Inflammatory macrophage treated with lipopolysaccharide for 1 hour (primary cell): Measurements from ENCODE around the gene EML5.
"Not testable (repeated sequence)": the region's sequence is repeated elsewhere in the genome, so short reads cannot be mapped to it uniquely, and the experiment has no call there.

ENCODE experiments used
- DNase-seq, 2 donors: peaks; one replicate each; pipeline ENCODE4 v3.0.0-alpha.2; 2020 to 2022

Gene EML5

DNA sequence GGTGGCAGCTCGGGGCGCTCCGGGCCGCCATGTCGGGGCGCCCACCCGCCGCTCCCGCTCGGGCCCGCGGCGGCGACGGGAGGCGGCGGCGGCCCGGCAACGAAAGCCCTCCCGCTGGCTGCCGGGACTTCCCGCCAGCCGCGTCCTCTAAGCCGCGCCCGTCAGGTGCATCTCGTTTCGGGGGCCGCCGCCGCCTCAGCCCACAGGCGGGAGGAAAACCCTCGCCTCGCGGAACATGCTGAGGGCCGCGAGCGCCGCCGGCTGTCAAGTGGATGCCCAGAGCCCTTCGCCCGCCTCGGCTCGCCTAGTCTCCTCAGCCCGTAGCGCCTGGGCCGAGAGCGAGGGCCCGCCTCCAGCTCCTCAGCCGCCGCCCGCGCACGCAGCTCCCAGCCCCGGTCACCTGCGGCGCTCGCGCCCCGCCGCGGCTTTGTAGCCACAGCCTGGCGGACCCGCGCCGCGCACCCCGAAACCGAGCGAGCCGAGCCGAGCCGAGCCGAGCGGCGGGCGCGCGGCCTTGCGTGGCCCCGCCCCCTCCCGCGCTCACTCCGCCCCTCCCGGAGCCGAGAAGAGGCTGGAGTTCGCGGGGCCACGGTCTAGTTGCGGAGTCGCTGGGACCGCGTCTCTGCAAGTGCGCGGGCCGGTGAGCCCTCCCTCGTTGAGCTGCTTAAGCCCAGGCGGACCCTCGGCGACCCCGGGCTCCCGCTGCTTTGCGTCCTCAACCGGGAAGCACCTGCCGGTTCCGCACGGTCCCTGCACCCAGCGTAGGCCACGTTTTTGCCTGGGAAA is at the start of gene EML5:
TSS of gene EML5 (minus strand) at position 481 of the 786 bp plus-strand sequence. CDS start at position 31, 450 bp downstream.
- peak; percentile 42 to 56 for DNase-seq

DNA sequence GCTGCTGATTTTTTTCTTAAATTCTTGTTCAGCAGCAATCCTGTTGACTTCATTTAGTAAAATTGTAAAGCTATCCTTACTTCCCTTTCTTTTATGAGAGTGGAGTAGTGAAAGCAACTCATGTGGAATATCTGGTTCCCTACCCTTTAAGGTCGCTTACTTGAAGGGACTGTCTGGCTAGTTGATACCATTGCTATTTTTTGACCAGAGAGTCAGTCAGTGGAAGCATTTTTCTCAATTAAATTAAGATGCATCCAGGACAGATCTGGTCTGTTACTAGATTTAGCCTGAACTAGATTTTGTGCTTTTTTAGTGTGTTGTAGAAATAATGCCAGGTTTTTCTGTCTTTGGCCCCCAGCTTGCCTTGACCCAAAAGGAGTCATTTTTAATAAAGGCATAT is 49.7 kb upstream of the EML5 start:
- DNase-seq = no peak

DNA sequence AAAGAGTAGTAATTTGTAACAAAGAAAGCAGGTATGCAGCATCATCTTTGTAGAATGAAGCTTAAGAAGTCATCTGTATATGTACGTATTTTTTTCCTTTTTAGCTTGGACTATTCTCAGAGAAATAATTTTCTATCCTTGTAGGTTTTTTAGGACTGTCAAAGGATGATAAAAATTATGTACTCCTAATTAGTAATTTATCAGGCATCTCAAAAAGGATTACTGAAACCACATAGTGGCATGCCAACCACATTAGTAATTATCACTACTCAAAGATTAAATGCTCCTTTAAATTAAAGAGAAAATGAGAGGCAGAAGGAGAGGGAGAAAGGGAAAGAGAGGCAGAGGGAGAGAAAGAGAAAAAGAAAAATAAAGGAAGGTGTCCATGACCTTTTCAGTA is 49.0 kb upstream of the EML5 start:
- no peak for DNase-seq

DNA sequence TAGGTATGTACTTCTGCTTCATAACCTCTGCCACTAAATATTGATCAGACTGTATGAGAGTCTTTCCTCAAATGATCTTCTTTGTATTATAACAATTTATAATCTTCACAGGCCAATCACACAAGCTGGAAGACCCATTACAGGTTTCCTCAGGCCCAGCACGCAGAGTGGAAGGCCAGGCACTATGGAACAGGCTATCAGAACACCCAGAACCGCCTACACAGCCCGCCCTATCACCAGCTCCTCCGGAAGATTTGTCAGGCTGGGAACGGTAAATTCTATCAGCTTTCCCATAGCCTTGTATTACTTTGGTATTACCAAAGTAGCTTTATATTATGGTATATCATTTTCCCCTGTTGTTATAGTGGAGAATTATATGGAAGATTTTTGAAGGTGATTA is 48.2 kb upstream of the EML5 start:
- DNase-seq = no peak

DNA sequence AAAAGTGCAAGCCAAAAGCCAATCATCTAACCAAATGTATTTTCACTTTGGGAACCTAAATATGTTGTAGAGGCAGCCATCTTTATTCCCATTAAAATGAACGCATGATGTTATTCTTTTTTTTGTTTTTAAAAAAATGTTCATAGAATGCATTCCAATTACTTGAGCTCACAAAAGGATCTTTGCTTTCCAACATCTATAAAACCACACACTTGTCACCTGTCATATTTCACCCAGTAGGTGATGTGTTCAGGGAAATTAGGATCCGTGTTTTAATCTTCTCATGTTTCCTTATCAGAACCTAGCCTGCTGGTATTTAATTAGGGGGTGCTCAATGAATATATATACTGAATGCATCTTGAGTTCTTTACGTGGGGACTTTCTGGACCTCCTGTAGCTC is 45.3 kb upstream of the EML5 start:
- no peak for DNase-seq

DNA sequence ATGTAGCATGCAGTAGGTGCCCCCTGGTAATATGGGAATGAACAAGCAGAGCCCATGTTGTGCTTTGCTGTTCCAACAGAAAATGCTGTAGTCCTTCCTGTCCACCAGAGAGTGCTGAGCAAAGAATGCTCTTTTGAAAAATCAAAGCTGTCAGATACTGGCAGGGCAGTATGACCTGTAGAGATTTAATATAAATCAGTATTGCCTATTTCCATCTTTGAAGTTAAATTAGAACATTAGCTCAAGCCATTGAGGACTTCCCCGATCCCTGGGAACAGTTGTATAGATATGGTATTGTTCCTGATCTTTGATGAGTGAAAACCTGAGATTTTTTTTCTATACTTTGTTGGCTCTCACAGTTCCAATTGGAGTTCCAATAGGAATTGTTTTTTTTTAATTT is 44.7 kb upstream of the EML5 start:
- no peak for DNase-seq

DNA sequence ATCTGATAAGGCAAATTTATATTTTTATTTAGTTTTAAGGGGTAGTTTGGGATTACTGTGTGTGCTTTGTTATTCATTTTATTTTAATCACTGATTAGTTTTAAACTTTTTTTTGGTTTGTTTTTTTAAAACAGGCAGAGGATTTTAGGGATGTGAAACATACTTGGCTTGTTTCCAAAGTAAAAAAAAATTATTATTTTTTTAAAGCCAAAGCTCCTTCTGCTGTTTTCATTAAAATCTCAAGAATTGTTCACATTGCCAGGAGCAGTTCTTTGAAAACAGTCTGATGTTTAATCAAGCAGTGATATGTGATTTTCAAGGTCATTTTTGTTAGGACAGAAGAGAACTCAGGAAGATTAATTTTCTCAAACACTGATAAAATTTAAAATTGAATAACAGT is 42.9 kb upstream of the EML5 start:
- peak in 1 of 2 donors; percentile 16 for DNase-seq

DNA sequence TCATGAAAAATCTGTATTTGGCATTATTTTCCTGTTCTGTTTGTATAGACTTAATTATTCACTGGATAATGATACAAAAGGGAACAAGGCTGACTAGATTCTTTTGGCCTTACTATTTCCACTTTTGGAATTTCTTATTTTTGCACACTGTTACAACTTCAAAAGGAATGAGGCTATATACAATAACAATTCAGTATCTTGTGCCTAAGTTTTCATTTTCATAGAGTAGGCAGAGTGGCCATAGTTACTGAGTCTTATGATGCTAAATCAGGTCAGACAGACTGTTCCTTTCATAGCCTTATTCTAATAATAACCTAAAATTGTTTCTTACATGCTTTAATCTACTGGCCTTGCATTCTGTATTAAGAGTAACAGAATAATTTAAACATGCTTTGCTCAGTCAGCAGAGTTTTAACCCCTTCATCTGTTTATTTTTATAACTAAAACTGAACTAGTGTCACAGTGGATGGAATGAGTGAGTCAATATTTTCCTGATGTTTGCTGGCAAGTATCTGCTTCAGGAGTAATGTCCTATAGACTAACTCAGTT is 42.2 kb upstream of the EML5 start:
- peak; percentile 32 to 54 for DNase-seq

DNA sequence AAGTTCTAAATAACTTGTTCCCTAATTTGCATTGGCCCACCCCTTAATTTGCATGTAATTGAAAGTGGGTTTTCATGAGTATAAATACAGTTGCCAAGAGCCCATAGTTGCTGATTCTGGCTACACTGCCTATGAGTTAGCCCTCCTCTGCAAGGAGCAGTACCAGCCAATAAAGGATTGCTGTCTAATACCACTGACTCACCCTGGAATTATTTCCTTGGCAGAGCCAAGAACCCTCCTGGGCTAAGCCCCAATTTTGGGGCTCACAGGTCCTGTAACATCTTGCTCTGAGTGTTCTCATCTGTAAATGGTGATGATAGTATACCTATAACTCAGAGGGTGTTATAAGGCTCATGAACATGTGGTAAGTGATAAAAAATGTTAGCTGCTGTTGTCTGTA is 38.5 kb upstream of the EML5 start:
- no peak for DNase-seq

DNA sequence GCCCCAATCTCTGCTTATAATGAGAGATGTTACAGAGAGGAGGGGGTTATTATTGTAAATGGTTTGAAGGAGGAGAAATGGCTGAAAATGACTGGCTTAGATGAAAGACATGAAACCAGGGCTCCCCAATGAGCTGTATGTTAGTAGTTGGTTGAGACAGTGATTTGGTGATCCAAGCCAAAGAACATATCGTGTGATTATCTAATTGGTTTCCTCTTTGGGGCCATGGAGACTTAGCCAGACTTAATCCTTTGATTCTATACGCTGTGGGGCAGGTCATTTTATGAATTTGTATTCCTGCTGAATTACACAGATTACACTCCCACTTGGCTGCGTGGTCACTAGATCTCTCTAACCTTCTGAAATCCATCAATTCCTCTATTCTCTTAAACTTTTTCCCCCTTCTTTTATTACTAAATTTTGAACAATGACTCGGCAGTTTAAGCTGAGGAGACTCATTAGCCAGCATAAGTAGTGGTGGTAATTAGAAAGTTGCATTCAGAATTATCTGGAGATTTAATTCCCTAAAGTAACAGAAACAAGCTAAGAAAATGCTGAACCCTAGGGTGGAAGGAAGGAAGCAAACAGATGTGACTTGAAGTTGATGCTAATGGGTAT is 37.0 kb upstream of the EML5 start:
- no peak for DNase-seq

DNA sequence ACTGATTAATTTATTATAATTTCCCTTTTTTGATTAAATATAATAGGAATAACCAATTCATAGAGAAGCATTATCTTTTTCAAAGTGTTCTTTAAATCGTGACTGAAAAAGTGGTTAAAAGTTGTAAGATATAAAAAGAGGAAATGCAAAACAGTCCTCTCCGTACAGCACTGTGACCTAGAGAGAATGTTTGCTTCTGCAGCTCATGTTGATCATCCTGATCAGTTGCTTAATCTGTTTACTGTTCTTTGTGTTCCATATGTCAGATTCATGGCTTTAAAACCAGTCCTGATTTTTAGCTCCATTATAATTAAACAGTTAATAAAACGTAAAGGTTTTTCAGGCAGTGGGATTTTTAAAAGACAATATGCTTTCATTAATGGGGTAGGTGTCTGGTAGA is 36.4 kb upstream of the EML5 start:
- DNase-seq = peak in 1 of 2 donors; percentile 20

DNA sequence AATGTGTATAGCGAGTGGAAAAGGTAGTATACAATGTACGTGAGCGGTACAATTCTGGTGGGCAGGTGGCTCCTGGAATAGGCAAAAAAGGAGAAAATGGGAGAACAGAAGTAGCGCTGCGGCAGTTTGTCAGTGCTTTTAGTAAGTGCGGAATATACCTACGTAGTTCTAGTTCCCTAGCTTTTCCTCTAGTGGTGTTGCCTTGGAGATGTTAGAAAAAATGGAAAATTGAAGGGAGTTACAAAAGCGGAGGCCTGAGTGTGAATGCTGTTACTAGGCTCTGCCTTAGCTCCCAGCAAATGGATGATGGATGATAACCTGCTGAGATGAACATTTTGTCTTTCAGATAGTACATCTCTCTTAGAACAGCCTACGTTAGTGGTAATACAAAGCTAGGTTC is 32.8 kb upstream of the EML5 start:
- no peak for DNase-seq

DNA sequence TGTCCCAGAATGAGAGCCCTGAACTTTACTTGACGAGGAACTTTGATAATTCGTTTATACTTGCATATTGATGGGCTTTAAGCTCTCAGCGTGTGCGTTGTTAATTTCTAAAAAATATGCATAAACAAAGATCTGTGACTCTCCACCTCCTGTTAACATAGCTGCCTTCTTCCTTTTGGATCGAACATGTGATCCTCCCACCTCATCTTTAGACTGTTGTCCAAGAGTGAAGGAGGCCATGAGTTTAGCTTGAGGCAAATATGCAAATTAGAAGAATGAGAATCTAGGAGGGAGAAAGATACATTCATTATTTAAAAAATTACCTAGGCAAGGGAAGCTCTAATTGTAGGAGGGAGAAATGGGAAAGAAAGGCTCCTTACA is 32.3 kb upstream of the EML5 start:
- DNase-seq = peak in 1 of 2 donors; percentile 41

DNA sequence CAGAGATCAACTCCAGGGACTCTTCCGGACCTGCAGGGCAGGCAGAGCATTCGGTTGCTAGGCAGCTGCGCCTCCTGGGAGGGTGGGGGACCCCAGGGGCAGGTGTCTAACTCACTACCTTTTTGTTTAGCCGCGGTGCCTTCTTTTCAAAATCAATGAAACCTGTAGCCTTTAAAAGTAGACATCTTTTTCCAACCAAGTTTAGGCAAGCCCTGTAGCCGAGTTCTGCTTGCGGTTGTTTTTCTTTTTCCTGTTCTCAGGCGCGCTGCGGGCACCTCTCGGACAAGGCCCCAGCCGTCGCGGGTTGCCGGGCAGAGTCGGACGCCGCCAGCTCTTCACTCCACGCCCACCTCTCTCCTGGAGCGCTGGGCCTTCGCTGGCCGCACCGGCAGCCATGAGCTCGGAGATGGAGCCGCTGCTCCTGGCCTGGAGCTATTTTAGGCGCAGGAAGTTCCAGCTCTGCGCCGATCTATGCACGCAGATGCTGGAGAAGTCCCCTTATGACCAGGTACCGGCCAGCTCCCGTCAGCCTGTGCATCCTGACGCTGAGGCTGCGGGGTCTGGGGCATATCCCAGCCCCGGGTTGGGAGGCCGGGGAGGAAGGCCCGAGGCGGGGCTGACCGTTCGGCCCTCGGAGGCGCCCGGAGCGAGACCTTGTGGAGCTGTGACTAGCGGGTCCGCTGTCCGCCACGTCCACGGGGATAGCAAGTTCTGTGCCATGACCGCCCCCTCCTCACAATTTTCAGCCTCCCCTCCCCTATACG is 31.7 kb upstream of the EML5 start, which contains the start of gene TTC8:
TSS of gene TTC8 (plus strand) at position 338 of the 764 bp plus-strand sequence. CDS start at position 395, 57 bp downstream.
- peak; percentile 85 to 89 for DNase-seq

DNA sequence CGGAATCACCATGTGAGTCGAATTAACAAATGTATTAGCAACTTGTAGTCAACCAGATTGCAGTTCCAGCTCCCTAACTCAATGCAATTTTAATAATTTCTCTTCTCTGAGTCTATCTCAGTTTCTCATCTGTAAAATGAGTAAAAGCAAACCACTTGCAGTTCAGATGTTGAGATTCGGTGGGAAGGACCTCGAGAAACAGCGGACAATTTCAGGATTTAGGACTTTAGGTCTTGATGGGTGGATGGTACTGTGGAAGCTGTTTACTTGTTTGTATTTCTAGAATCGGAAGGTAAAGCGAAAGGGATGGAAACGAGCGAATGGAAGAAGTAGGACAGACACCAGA is 31.2 kb upstream of the EML5 start:
- no peak for DNase-seq

DNA sequence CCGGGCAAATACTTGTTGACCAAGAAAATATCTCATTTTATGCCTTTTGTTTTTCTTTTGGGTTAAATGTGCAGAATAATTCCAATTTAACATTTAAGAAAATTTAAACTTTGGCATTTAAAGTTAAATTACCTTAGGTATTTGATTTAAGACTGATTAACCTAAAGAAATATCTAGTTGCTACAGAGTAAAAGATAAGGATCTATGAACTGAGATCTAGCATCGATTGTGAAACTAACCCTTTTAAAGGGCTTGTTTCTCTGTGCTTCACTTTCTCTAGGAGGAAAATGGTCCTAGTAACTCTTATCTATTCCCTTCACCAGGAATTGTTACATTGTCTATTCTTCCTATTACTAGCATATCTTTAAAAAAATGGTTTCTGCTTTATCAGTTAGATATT is 29.1 kb upstream of the EML5 start:
- DNase-seq = no peak

DNA sequence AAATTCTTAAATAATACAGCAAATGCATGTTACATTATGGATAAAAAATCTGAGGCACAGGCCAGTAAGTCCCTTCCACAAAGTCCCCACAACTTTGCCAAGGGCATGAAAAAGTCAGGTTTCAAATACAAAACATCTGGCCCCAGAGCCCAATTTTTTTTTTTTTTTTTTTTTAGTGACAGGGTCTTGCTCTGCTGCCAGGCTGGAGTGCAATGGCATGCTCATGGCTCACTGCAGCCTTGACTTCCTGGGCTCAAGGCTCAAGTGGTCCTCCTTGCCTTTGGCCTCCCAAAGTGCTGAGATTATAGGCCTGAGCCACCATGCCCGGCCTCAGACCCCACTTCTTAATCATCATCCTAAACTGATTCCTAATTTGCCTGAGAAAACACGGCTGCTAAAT is 28.6 kb upstream of the EML5 start:
- DNase-seq = no peak

DNA sequence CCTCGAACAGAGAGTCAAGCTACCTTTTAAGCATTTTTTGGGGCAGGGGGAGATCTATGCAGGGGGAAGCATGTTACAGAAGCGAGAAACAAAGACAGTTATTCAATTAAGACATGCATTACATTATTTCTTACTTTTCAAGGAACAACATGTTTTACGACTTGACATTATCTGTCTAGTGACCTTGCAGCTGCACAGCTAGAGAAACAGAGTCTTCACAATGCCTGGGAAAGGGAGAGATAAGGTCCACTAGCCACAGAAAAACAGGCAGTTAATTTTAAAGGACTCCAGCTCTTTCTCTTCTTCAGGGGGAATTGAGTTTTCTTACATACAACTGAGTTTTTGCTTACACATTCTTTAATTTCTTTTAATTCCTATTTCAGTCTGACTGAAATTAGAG is 26.9 kb upstream of the EML5 start:
- DNase-seq = not testable (repeated sequence)

DNA sequence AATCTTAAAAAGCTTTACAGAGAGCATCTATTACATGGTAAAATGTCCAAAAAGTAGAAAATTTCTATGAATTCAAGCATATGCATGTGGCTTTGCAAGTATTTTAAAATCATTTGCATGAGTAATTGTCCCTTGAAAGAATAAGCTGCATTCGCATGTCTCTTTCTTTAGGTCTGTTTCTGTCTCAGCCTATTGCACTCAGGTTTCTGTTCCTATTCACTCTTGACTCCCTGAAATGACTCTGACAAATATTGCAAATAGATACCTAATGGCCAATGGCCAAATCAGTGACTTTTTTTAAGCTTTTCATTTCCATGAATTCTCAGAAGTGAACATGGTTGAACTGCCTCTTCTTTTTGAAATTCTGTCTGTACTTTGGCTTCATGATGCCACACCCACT is 25.3 kb upstream of the EML5 start:
- no peak for DNase-seq

DNA sequence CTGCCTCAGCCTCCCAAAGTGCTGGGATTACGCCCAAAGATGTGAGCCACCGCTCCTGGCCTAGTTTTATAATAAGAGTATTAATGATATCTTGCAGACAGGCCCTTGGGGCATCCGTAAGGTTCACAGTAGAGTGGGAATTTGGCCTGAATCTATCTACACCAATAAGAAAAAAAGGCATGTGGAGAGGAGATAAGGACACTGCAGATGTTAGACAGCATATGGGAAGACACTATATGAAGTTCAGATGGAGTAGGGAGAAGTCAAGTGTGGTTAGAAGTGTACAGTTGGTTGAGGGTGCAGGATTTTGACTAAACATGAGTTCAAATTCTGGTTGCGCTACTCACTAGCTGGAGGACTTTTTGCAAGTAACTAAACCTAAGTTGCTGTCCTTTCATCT is 23.2 kb upstream of the EML5 start:
- no peak for DNase-seq

DNA sequence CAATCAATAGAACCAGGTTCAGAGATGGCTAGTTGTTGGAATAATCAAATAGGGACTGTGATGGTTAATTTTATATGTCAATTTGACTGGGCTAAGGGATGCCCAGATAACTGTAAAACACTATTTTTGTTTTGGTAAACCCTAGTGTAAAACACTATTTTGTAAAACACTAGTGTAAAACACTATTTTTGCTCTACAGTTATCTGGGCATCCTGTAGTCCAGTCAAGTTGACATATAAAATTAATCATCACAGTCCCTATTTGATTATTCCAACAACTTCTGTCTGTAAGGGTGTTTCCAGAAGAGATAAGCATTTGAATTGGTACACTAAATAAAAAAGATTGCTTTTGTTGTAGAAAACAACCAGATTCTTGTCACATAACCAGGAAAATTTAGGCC is 15.6 kb upstream of the EML5 start:
- DNase-seq = no peak

DNA sequence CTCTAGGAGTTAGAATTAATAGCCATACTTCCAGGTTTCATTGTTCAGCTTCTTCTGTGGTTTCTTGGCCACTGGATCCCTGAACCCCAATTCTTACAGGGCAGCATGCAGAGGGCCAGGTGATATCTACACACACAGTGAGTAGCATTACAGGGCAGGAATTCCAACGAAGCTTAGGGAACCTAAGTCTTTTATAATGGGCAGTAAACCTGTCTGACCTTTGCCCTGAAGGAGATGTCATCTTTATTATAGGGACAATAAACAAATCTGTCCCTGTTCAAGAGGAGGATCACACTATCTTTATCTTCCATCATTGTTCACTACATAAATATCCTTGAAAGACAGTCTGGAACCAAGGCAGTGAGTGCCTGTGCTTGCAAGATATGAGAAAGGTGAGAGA is 11.7 kb upstream of the EML5 start:
- no peak for DNase-seq

DNA sequence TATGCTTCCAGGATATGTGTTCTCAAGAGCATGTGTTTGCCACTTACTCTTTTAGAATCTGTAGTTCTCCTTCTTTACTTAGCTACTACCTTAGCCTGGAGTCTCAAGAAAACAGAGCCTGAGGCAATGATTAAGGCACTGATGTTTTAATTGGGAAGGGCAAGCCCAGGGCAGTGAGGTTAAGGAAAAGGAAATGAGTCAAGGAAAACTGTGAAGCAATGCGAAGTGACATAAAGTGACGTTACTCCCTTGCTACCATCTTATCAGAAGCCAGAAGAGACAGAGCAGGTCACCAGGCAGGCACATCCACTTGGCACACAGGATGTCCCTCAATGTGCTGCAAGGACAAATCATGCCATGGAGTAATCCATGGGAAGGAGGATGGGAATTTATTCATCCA is 11.3 kb upstream of the EML5 start:
- DNase-seq = peak in 1 of 2 donors; percentile 9

DNA sequence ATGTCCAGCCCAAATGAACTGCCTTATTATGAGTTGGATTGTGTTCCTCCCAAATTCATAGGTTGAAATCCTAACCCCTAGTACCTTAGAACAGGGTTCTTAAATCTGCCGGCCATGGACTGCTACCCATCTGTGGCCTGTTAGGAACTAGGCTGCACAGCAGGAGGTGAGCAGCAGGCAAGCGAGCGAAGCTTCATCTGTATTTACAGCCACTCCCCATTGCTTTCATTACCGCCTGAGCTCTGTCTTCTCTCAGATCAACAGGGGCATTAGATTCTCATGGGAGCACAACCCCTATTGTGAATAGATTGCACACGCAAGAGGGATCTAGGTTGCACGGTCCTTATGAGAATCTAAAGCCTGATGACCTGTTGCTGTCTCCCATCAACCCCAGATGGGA is 9.8 kb upstream of the EML5 start:
- DNase-seq = no peak
